T47D (cell line): Measurements from ENCODE around the gene MGLL.

Source experiments
- DNase-seq, 2 experiments: peaks; one replicate each; pipeline versions ENCODE4 v3.0.0 to v3.0.0-alpha.2; 2011 to 2012; ENCODE audit warnings: low read depth in 1 of 2, low spot score in 1 of 2
- JUND ChIP-seq: IDR thresholded peaks from 2 replicates; pipeline ENCODE4 v1.6.1; 2012; ENCODE audit warnings: low read depth
- in situ Hi-C: cut with HindIII; loops from 2 replicates; pipeline ENCODE4 v1.10.0; 2016; ENCODE audit warnings: low sequenced_read_pairs, low pct_unique_long_range_greater_than_20kb

Gene MGLL

DNA sequence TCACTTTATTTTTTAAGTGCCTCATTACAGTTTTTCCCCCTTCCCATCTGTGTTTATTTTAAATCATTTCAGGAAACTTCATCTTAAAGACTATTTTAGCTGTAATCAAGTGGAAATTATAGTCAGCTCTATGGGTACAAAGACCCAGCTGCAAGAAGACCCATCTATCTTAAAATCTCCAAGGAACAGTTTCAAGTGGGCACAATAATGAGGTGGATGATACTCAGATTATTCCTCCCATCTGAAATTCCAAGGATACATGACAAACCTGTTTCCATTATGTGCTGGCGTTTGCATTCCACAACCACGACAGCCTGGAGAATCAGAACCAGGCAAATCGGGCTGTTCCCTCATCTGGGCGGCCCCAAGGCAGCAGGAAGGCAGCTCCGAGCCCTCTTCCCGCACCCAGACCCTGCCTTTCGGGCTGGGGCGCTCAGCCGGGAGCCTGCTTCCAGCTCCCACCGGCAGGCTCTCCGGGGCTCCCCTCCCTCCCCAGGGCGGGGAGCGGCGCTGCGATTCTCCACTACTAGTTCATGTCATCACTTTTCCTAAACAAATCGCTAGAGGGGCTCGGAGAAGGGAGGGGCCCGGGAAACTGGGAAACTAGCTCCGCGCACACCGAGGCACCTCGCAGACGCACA, at the start of gene MGLL:
Gene MGLL, minus strand, starts transcription at position 475 of the 641 bp plus-strand sequence. Its CDS starts 197 bp downstream, at position 278.
- TF ChIP-seq JUND = no peak
- in situ Hi-C loops = no loop called here
- peak in 1 of 2 experiments; percentile 49 for DNase-seq

DNA sequence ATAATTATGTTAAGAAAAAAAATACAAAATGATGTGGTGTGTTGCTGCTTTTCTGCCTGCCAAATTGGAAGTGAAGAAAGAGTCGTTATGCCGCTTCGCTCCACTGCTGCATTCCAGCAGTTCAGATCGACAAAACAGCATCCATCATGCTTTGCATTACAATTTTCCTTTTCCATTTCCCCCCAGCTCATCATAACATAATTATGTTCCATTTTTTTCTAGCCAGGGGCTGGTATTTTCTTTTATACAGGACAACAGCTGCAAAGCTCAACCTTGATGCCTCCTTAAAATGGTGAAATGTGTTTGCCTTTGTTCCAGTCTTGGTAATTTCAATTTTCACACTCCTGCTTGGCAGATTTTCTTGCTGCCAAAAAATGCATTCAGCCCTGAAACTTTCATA, 47.8 kb upstream of the MGLL start:
- TF ChIP-seq JUND = no peak
- no peak for DNase-seq
- in situ Hi-C loops = no loop called here

DNA sequence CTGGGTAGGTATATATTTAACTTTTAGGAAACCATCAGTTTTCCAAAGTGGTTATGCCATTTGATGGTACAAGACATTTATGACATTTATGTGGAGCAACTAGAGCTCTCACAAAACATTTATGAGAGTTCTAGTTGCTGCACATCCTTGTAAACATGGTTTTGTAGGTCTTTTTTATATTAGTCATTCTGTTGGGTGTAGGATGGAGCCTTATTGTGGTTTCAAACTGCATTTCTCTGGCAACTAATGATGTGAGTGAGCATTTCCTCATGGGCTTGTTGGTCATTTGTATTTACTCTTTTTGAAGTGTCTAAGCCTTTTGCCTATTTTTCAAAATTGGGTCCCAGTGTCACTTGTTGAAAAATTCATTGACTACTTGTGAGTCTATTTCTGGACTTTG, 45.7 kb upstream of the MGLL start:
- DNase-seq = no peak
- TF ChIP-seq JUND = no peak
- in situ Hi-C loops = no loop called here

DNA sequence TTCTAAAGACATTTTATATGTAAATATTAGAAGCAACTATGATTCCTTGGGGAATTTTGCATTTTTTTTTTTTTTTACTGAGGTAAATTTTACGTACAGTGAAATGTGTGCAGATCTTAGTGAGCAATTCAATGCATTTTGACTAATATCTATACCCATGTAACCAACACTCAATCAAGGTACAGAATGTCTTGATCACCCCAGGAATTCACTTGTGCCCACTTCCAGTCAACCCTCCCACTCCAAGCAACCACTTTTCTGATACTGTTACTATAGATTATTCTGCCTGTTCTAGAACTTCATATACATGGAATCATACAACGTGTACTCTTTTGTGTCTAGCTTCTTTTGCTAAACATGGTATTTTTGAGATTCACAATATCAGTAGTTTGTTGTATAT, 45.1 kb upstream of the MGLL start:
- in situ Hi-C loops = no loop called here
- no peak for TF ChIP-seq JUND
- DNase-seq = no peak

DNA sequence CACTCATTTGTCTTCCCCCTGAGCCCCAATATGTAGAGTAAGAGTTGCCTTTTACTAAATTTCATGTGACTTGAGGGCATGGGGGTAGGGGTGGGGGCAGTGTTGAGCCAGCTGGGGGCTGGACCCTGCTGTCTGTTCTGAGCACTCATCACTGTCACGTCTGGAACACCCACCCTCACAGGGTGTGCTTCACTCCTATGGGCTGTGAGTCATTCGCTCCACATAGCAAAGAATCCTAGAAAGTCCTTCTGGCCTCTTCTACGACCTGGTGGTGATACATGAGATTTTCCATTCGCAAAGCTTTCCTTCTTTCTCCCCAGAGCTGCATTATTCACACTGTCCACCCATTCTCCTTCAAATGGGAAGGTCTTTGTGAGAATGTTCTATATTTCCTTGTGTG, 43.6 kb upstream of the MGLL start:
- in situ Hi-C loops = no loop called here
- no peak for DNase-seq
- TF ChIP-seq JUND = no peak

DNA sequence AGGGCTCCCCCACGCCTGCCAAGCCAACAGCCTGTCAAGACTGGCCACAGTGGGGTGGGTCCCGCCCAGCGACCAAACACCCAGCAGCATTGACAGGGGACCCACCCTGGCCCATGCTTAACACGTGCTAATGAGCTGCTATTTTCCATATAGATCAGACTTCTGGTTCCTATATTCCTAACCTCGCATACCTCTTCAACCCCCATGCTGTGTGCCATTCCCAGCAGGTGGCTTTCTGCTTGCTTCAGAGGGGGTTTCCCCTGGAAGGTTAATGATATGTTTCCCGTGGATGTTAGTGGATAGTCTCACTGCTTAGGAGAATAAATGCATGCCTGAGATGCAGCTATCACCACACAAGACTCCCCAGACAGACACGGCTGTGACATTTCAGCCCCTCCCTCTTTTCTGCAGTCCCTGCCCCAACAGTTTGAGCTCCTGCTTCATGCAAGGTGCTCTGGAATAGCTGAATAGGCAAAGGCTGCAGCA, 37.9 kb upstream of the MGLL start:
- TF ChIP-seq JUND = no peak
- in situ Hi-C loops = no loop called here
- DNase-seq = no peak

DNA sequence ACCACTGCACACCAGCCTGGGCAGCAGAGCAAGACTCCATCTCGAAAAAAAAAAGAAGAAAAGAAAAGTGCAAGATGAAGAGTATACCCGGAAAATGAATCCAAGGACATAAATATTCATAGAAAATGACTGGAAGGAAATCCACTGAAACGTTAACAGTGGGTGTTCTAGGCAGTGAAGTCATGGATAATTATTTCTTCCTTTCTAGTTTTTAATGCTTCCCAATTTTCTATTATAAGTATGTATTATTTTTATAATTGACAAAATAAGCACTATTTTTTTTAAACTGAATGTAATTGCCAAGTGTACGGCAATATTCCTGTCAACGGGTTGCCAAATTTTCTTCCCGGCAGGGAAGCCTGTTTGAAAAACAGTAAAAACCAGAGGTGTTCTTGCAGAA, 37.4 kb upstream of the MGLL start:
- in situ Hi-C loops = no loop called here
- no peak for DNase-seq
- no peak for TF ChIP-seq JUND

DNA sequence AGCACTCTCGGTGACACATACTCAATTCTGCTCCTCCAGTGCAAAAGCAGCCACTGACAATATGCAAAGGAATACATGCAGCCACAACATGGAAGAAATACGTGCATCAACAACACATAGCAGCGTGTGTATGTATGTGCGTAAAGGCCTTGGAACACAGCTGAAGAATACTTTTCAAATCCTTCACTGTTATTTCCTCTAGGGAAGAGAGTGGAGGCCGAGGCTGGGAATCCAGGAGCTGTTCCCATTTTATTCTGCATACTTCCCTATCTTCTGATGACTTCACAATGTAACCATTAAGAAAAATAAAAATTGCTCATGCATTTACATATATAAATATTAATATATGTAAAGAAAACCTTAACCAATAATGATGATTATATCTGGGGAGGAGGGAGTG, 36.6 kb upstream of the MGLL start:
- in situ Hi-C loops = no loop called here
- DNase-seq = no peak
- no peak for TF ChIP-seq JUND

DNA sequence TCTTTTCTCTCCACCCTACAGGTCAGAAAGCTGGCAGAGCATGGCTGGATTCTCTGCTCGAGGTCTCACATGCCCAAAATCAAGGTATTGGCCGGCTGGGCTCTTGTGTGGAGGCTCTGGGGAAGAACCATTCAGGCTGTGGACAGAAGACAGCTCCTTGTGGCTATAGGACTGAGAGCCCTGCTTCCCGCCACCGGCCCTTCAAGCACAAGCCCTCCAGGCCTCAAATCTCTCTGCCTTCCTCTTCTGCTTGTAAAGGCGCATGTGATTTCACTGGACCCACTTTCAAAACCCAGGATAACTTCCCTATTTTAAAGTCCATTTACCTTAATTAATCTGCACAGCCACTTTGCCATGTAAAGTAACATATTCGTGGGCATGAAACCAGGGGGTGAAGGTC, 36.2 kb upstream of the MGLL start:
- in situ Hi-C loops = no loop called here
- TF ChIP-seq JUND = no peak
- no peak for DNase-seq

DNA sequence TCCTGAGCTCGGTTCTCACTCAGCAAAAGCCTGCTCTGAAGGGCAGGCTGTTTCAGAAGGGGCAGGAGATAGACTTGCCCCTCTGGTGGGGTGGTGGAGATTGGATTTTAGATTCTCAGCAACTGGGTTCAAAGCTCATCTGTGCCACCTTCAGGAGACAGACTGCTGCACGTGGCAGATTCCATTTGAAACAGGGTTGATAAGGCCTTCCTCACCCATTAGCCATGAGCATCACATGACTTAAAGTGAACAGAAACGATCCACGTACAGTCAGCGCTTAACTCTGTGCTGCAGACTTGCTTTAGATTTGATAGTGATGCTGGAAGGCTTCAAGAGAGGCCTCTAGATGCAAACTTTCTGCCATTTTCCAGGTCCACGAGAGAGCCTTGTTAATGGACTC, 35.0 kb upstream of the MGLL start:
- DNase-seq = no peak
- in situ Hi-C loops = no loop called here

DNA sequence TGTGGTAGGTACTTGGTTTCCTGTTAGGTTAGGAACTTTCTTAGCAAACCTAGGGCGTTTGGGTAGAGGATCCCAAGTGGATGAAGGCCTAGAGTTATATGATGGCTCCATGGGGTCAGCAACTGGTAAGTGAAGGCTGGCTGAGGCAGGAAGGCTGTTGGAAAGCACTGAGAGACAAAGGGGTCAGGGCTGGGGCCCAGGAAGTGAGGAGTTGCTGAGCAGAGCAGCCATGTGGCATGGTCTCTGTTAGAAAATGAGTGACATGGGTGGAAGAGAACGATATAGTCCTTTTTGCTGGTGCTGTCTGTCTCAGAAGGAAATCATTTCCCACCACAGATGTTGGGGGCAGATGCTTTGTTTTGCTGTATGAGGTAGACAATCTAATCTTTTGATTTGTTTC, 34.5 kb upstream of the MGLL start:
- in situ Hi-C loops = no loop called here
- TF ChIP-seq JUND = no peak
- DNase-seq = no peak

More for the DNA sequence above, 35.0 kb upstream of the MGLL start:
- no peak for TF ChIP-seq JUND

DNA sequence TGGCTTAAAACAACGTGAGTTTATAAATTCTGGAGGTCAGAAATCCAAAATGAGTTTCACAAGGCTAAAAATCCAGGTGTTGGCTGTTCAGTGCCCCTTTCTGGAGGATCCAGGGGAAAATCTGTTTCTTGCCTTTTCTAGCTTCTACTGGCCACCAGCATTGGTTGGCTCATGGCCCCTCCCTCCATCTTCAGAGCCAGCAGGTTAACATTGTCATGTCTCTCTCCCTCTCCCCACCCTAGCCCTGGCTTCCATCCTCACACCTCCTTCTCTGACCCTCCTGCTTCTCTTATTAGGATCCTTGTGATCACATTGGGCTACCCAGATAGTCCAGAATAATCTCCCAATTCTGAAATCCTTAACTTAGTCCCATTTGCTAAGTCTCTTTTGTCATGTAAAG, 32.9 kb upstream of the MGLL start:
- in situ Hi-C loops = no loop called here
- no peak for TF ChIP-seq JUND
- no peak for DNase-seq

DNA sequence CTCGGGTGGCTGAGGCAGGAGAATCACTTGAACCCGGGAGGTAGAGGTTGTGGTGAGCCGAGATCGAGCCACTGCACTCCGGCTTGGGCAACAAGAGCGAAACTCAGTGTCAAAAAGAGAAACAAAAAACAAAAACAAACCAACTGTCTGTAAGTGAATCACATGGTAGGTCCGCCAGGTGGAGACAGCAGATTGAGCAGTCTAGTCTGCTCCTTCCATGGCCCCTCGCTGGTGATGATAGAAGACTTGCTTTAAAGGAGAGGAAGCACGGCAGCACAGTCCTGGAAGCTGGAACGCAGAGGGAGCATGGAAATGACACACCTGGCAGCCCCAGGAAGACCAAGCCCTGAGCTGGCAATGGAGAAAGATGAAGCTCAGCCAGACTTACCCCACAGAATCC, 31.4 kb upstream of the MGLL start:
- no peak for TF ChIP-seq JUND
- in situ Hi-C loops = no loop called here

DNA sequence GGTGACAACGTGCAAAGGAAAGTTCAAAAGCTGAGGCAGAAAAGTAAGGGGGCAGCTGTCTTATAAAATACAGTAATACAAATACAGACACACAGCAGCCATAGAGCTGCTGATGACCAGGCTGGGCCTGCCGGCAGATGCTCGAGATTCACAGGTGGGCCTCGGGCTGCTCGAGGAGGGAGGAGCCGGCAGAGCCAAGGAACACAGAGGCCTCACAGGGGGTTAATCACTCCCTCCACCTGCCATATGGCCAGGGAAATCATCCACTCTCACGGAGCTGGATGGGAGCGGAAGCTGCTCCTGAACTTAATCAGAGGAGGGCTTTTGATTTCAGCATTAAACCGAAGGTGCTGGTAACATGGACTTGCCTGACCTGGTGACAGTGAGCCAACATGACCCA, 29.6 kb upstream of the MGLL start:
- TF ChIP-seq JUND = no peak
- no peak for DNase-seq
- in situ Hi-C loops = no loop called here

More for the DNA sequence above, 31.4 kb upstream of the MGLL start:
- DNase-seq = peak; percentile 47 to 66

DNA sequence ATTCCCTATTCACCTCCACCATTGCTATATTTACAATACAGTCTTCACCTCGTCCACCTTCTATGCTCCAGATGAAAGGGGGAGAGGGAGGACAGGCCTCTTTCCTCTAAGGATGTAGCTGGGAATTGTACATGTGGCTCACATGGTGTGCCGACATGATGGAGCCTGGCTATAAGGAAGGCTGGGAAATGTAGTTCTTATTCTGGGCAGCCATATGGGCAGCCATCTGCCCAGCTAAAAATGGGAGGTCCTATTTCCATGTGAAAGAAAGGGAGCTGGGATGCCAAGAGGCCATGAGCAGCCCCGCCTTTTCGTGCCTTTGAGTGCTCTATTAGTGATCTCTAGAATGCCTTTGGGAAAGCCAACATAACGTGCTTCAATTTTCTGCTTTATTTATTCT, 27.1 kb upstream of the MGLL start:
- in situ Hi-C loops = no loop called here
- TF ChIP-seq JUND = no peak
- no peak for DNase-seq
